HCT116 (cell line): ENCODE results near the gene TMEM178B. TPM values are rescaled to one million over a fixed set of nuclear protein-coding genes. Genes with fewer than 3 reads are reported as not detected.

Source experiments
- ATAC-seq: fragments of 200-7000 bp; cut with Tn5 transposase; 2 replicates; pipeline ENCODE4 v1.9.1; 2020; ENCODE audit warnings: mild to moderate bottlenecking, moderate library complexity
- BruUV-seq: library from RNA; stranded (reverse); fragments of 400-500 nt; replicated peaks from 2 replicates; lab custom pipeline; 2021; lab: Mats Ljungman, UMichigan
- CTCF ChIA-PET: fragments of 300-600 bp; sonication (Branson Sonifier 250); formaldehyde crosslinking; loops from one replicate; lab custom pipeline; 2021; ENCODE audit warnings: antibody characterized with exemption; lab: Charles Lee
- POLR2A ChIA-PET: fragments of 300-600, 350-600 bp; sonication (Branson Sonifier 250); formaldehyde crosslinking; loops from one replicate; lab custom pipeline; 2021; ENCODE audit warnings: antibody characterized with exemption; lab: Charles Lee
- RAD21 ChIA-PET, 2 experiments: fragments of 300-600 bp; sonication (Branson Sonifier 250); formaldehyde crosslinking; loops; one replicate each; lab custom pipeline; 2023; ENCODE audit warnings: low total read pairs in 2 of 2; ENCODE audit not compliant: uncharacterized antibody in 2 of 2, unreplicated experiment in 2 of 2, low non-redundant PET in 1 of 2; lab: Charles Lee
- DNase-seq: peaks from one replicate; pipeline ENCODE4 v3.0.0-alpha.2; 2010; ENCODE audit warnings: low read depth, low spot score
- H2AFZ ChIP-seq: fragments of 200-600 bp; shearing (Covaris generic), sonication (generic); 2 replicates; pipeline ENCODE4 v1.6.1; 2017; ENCODE audit warnings: low read depth, mixed run types, mixed read lengths, antibody characterized with exemption, low read length; ENCODE audit not compliant: poor library complexity, severe bottlenecking
- H3K27ac ChIP-seq: 2 replicates; pipeline ENCODE4 v1.5.1; 2012; ENCODE audit warnings: low read depth, low read length
- H3K27me3 ChIP-seq: fragments of 200-600 bp; sonication (generic); 2 replicates; pipeline ENCODE4 v1.6.1; 2016; ENCODE audit warnings: mixed run types, low read length, mixed read lengths; ENCODE audit not compliant: insufficient read depth
- H3K36me3 ChIP-seq, 2 experiments: fragments of 200-500 bp in 1 of 2; fragments of 200-600 bp in 1 of 2; sonication (Bioruptor generic) in 1 of 2; sonication (generic) in 1 of 2; 2 replicates each; pipeline versions ENCODE4 v1.5.1 to v1.6.1; 2014 to 2016; ENCODE audit warnings: low read length in 2 of 2, inconsistent platforms in 1 of 2, mixed read lengths in 1 of 2, mixed run types in 1 of 2; ENCODE audit not compliant: insufficient read depth in 2 of 2, control insufficient read depth in 1 of 2
- H3K4me1 ChIP-seq, 2 experiments: fragments of 200-600 bp in 1 of 2; sonication (generic) in 1 of 2; 2 replicates each; pipeline versions ENCODE4 v1.5.1 to v1.6.1; 2012 to 2017; ENCODE audit warnings: low read length in 2 of 2, inconsistent platforms in 1 of 2, mild to moderate bottlenecking in 1 of 2, mixed read lengths in 1 of 2, mixed run types in 1 of 2, moderate library complexity in 1 of 2; ENCODE audit not compliant: insufficient read depth in 2 of 2, control insufficient read depth in 1 of 2
- H3K4me2 ChIP-seq: fragments of 200-600 bp; sonication (generic); 2 replicates; pipeline ENCODE4 v1.6.1; 2017; ENCODE audit warnings: mixed run types, low read length, mixed read lengths
- H3K4me3 ChIP-seq, 2 experiments: fragments of 200-600 bp in 1 of 2; sonication (generic) in 1 of 2; replicated peaks in 1 of 2; 2 replicates each; pipeline ENCODE4 v1.5.1; 2011 to 2016; ENCODE audit warnings: low read length in 2 of 2, control low read depth in 1 of 2, low read depth in 1 of 2, mild to moderate bottlenecking in 1 of 2, mixed read lengths in 1 of 2, mixed run types in 1 of 2
- H3K79me2 ChIP-seq: fragments of 200-600 bp; sonication (generic); 2 replicates; pipeline ENCODE4 v1.6.1; 2017; ENCODE audit warnings: mild to moderate bottlenecking, mixed run types, low read length, moderate library complexity, mixed read lengths; ENCODE audit not compliant: insufficient read depth
- H3K9ac ChIP-seq: fragments of 200-600 bp; sonication (generic); 2 replicates; pipeline ENCODE4 v1.6.1; 2016; ENCODE audit warnings: low read length, mixed read lengths
- H3K9me2 ChIP-seq: fragments of 200-600 bp; sonication (generic), shearing (Covaris generic); 2 replicates; pipeline ENCODE4 v1.6.1; 2017; ENCODE audit warnings: mixed run types, mild to moderate bottlenecking, moderate library complexity; ENCODE audit not compliant: insufficient read depth
- H3K9me3 ChIP-seq, 2 experiments: fragments of 200-500 bp in 1 of 2; fragments of 200-600 bp in 1 of 2; sonication (Bioruptor generic) in 1 of 2; sonication (generic) in 1 of 2; 2 replicates each; pipeline ENCODE4 v1.6.1; 2014 to 2017; ENCODE audit warnings: low read length in 2 of 2, mixed read lengths in 2 of 2, inconsistent platforms in 1 of 2, low read depth in 1 of 2, mild to moderate bottlenecking in 1 of 2, mixed run types in 1 of 2, moderate library complexity in 1 of 2; ENCODE audit not compliant: control insufficient read depth in 1 of 2, insufficient read depth in 1 of 2
- H4K20me1 ChIP-seq: fragments of 200-600 bp; sonication (generic), shearing (Covaris generic); 2 replicates; pipeline ENCODE4 v1.6.1; 2017; ENCODE audit warnings: mixed run types, mild to moderate bottlenecking, moderate library complexity; ENCODE audit not compliant: insufficient read depth
- CBX3 ChIP-seq: IDR thresholded peaks from 2 replicates; pipeline ENCODE4 v1.6.1; 2012; ENCODE audit warnings: low read depth
- CEBPB ChIP-seq: IDR thresholded peaks from 2 replicates; pipeline ENCODE4 v1.6.1; 2012; ENCODE audit warnings: low read depth
- CTCF ChIP-seq, 3 experiments: fragments of 200-600 bp in 1 of 3; sonication (generic) in 1 of 3; IDR thresholded peaks in 2 of 3; conservative IDR thresholded peaks in 1 of 3; 2 replicates each; pipeline ENCODE4 v1.5.1; 2012 to 2017; ENCODE audit warnings: low read depth in 2 of 3, low read length in 2 of 3, antibody characterized with exemption in 1 of 3, borderline replicate concordance in 1 of 3, control low read depth in 1 of 3, mild to moderate bottlenecking in 1 of 3, mixed read lengths in 1 of 3, mixed run types in 1 of 3, moderate library complexity in 1 of 3; ENCODE audit not compliant: insufficient read depth in 1 of 3
- ELF1 ChIP-seq: IDR thresholded peaks from 2 replicates; pipeline ENCODE4 v1.6.1; 2012; ENCODE audit warnings: low read depth, borderline replicate concordance
- EZH2 ChIP-seq: fragments of 200-600 bp; sonication (generic); IDR thresholded peaks from 2 replicates; pipeline ENCODE4 v1.6.1; 2017; ENCODE audit warnings: antibody characterized with exemption, mixed run types
- EZH2phosphoT487 ChIP-seq: fragments of 200-600 bp; IDR thresholded peaks from 2 replicates; pipeline ENCODE4 v1.6.1; 2018; ENCODE audit warnings: antibody characterized with exemption, borderline replicate concordance
- FOSL1 ChIP-seq: IDR thresholded peaks from 2 replicates; pipeline ENCODE4 v1.6.1; 2012; ENCODE audit warnings: low read depth
- MAX ChIP-seq: IDR thresholded peaks from 2 replicates; pipeline ENCODE4 v1.6.1; 2012
- RAD21 ChIP-seq: IDR thresholded peaks from 2 replicates; pipeline ENCODE4 v1.6.1; 2012; ENCODE audit warnings: low read depth, mild to moderate bottlenecking
- REST ChIP-seq: IDR thresholded peaks from 2 replicates; pipeline ENCODE4 v1.6.1; 2012; ENCODE audit warnings: low read depth
- SRF ChIP-seq: IDR thresholded peaks from 2 replicates; pipeline ENCODE4 v1.6.1; 2012; ENCODE audit warnings: low read depth
- intact Hi-C: fragments of 100-400 bp; cut with micrococcal nuclease; formaldehyde crosslinking; loops from 2 replicates; pipeline ENCODE4 v1.10.0; 2022
- total RNA-seq: library from RNA; stranded (reverse); gene quantifications from one replicate; pipeline ENCODE4 v1.2.1, GENCODE V29; 2021; ENCODE audit not compliant: unreplicated experiment

Gene TMEM178B
- total RNA-seq, 1 experiment from 2014 or later: 0.02 TPM

GRCh38 chr7:141462958-141463357, 389.1 kb downstream of the TMEM178B start:
- H3K9me2 ChIP-seq: no peaks in the 10 kb centered on the region
- H3K79me2 ChIP-seq: no peaks in the 10 kb centered on the region
- peaks cover 48% of the 10 kb centered on the region for H3K27me3 ChIP-seq
- POLR2A ChIA-PET: no interaction called here
- DNase-seq (no peak), ATAC-seq (no peak)
- no peak overlapping the region for H2AFZ ChIP-seq
- BruUV-seq: no TSS peak
- H3K9me3 ChIP-seq: no peaks in the 10 kb centered on the region
- H3K4me1 ChIP-seq: no peaks in the 10 kb centered on the region
- no peak overlapping the region for H3K4me3 ChIP-seq
- intact Hi-C loops: no loop called here
- H3K36me3 ChIP-seq: no peaks in the 10 kb centered on the region
- CTCF ChIA-PET: no interaction called here
- no peak overlapping the region for H3K9ac ChIP-seq
- no peak for TF ChIP-seq SRF
- no peak overlapping the region for H3K27ac ChIP-seq
- H4K20me1 ChIP-seq: no peaks in the 10 kb centered on the region
- no peak overlapping the region for H3K4me2 ChIP-seq
- RAD21 ChIA-PET: interaction anchor here in 1 of 2 experiments (0.6 kb wide), 1 partner anchor 576 kb away, joined by 4 read pairs; no protein-coding TSS in a partner anchor

GRCh38 chr7:141463986-141464385, 390.1 kb downstream of the TMEM178B start:
- Histone ChIP-seq H4K20me1 (no peaks in the 10 kb centered on the region), H2AFZ (no peak overlapping the region), H3K27me3 (peaks cover 53% of the 10 kb centered on the region), H3K4me1 (no peaks in the 10 kb centered on the region), H3K9me3 (no peaks in the 10 kb centered on the region), H3K27ac (no peak overlapping the region), H3K4me3 (no peak overlapping the region), H3K79me2 (no peaks in the 10 kb centered on the region), H3K9me2 (no peaks in the 10 kb centered on the region), H3K9ac (no peak overlapping the region), H3K36me3 (no peaks in the 10 kb centered on the region), H3K4me2 (no peak overlapping the region)
- intact Hi-C loops: no loop called here
- POLR2A ChIA-PET: no interaction called here
- CTCF ChIA-PET: no interaction called here
- BruUV-seq: no TSS peak
- ATAC-seq (no peak), DNase-seq (no peak)
- TF ChIP-seq EZH2 (no peak), CBX3 (no peak), RAD21 (no peak), EZH2phosphoT487 (no peak), CEBPB (no peak), ELF1 (no peak), FOSL1 (no peak), REST (no peak), MAX (no peak), CTCF (IDR thresholded peaks at IDR 0.05 in 2 of 3, conservative IDR thresholded peaks at IDR 0.05 in 1 of 3; ENCODE audit: borderline replicate concordance in 1 of 3, insufficient read depth in 1 of 3, low read depth in 2 of 3, low read length in 2 of 3) (no peak)
- RAD21 ChIA-PET: no interaction called here
